Activated naive CD8-positive, alpha-beta T cell treated with anti-CD3 and anti-CD28 coated beads, Interleukin-2, amount 50 U/mL, for 24 hours (primary cell): ENCODE data around the gene UBL3.
A peak's percentile ranks its signal among the peaks of the same experiment; 100 is the strongest.

Source experiments
- ATAC-seq: fragments of 150-1000 bp; cut with Tn5 transposase; one replicate; pipeline ENCODE4 v1.10.0; 2021
- DNase-seq: peaks from one replicate; pipeline ENCODE4 v3.0.0; 2021
- H3K27ac Mint-ChIP-seq: one replicate; pipeline ENCODE4 v1.8.0; 2021; ENCODE audit warnings: mild to moderate bottlenecking, mixed read lengths
- H3K27me3 Mint-ChIP-seq: one replicate; pipeline ENCODE4 v1.8.0; 2021; ENCODE audit warnings: mixed read lengths
- H3K36me3 Mint-ChIP-seq: one replicate; pipeline ENCODE4 v1.8.0; 2021; ENCODE audit warnings: low read depth, mixed read lengths
- H3K4me1 Mint-ChIP-seq: one replicate; pipeline ENCODE4 v1.8.0; 2021; ENCODE audit warnings: mixed read lengths
- H3K4me3 Mint-ChIP-seq: one replicate; pipeline ENCODE4 v1.8.0; 2021; ENCODE audit warnings: mild to moderate bottlenecking, moderate library complexity, mixed read lengths
- H3K9me3 Mint-ChIP-seq: one replicate; pipeline ENCODE4 v1.8.0; 2021; ENCODE audit warnings: mixed read lengths

UBL3 gene

DNA sequence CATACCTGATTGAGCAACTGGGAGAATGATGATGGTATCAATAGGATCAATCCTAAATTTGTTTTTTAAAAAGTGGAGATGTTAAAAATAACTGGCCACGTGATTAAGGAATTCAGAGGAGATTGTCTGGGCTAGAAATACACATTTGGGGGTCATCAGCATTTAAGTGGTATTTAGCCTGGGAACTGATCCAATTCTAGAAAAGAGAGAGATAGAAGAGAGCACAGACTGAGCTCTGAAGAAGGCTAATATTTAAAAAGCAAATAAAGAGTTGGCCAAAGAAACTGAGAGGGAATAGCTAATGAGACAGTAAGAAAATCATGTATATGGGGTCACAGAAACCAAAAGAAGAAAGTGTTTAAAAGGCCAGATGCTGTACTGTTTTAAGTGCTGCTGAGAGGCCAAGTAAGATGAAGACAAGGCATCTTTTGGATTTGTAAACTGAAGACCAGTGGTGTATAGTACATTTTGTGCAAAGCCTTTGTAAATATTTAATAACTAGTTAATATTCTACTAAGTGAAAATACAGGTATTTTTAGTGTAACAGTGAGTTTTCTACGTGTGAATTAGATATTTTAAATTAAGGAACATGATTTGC, 40.2 kb downstream of the UBL3 start:
- H3K27ac Mint-ChIP-seq: no peak overlapping the region
- ATAC-seq (no peak), DNase-seq (no peak)
- no peaks in the 10 kb centered on the region for H3K9me3 Mint-ChIP-seq
- no peak overlapping the region for H3K4me3 Mint-ChIP-seq
- H3K4me1 Mint-ChIP-seq: peaks cover 49% of the 10 kb centered on the region
- H3K36me3 Mint-ChIP-seq: no peaks in the 10 kb centered on the region
- H3K27me3 Mint-ChIP-seq: no peaks in the 10 kb centered on the region

DNA sequence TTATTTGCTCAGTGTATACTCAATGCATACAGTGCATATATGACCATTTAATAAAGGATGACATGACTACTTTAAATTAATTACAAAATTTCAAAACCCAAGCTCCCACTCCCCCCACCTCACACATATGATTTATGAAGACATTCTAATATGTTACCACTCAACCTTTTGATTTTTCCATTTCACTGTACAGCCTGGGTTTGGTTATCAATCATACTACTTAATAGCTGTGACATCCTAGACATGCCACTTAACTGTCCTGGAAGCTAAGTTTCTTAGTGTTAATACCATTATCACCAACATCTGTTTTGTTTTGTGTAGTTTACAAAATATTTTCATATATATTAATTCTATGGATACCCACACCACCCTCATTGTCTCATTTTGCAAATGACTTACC, 42.2 kb downstream of the UBL3 start:
- no peak overlapping the region for H3K4me3 Mint-ChIP-seq
- ATAC-seq (peak; percentile 28), DNase-seq (no peak)
- H3K36me3 Mint-ChIP-seq: no peaks in the 10 kb centered on the region
- H3K27me3 Mint-ChIP-seq: no peaks in the 10 kb centered on the region
- peaks cover 46% of the 10 kb centered on the region for H3K4me1 Mint-ChIP-seq
- no peaks in the 10 kb centered on the region for H3K9me3 Mint-ChIP-seq
- no peak overlapping the region for H3K27ac Mint-ChIP-seq

- H3K4me1 Mint-ChIP-seq: peaks cover 37% of the 10 kb centered on the region
- no peaks in the 10 kb centered on the region for H3K9me3 Mint-ChIP-seq
- ATAC-seq (peak; percentile 57), DNase-seq (no peak)
- no peak overlapping the region for H3K4me3 Mint-ChIP-seq
- no peak overlapping the region for H3K27ac Mint-ChIP-seq
- no peaks in the 10 kb centered on the region for H3K36me3 Mint-ChIP-seq
- no peaks in the 10 kb centered on the region for H3K27me3 Mint-ChIP-seq
Measured at GRCh38 chr13:29805994-29806979, 44.1 kb downstream of the UBL3 start.

DNA sequence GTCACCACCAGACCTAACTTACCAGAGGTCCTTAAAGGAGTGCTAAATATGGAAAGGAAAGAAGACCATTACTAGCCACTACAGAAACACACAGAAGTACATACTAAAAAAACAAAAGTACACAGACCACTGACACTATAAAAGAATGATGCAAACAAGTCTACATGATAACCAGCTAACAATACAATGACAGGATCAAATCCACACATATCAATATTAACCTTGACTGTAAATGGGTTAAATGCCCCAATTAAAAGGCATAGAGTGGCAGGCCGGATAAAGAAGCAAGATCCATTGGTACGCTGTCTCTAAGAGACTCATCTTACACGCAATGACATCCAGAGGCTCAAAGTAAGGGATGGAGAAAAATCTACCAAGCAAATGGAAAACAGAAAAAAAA, 47.2 kb downstream of the UBL3 start:
- Mint-ChIP-seq H3K36me3 (no peaks in the 10 kb centered on the region), H3K4me3 (no peak overlapping the region), H3K4me1 (peaks cover 24% of the 10 kb centered on the region), H3K27me3 (no peaks in the 10 kb centered on the region), H3K9me3 (no peaks in the 10 kb centered on the region), H3K27ac (no peak overlapping the region)
- no peak for DNase-seq
- no peak for ATAC-seq

- DNase-seq: no peak
- no peak overlapping the region for H3K27ac Mint-ChIP-seq
Measured at GRCh38 chr13:29802621-29803020, 47.8 kb downstream of the UBL3 start.

DNA sequence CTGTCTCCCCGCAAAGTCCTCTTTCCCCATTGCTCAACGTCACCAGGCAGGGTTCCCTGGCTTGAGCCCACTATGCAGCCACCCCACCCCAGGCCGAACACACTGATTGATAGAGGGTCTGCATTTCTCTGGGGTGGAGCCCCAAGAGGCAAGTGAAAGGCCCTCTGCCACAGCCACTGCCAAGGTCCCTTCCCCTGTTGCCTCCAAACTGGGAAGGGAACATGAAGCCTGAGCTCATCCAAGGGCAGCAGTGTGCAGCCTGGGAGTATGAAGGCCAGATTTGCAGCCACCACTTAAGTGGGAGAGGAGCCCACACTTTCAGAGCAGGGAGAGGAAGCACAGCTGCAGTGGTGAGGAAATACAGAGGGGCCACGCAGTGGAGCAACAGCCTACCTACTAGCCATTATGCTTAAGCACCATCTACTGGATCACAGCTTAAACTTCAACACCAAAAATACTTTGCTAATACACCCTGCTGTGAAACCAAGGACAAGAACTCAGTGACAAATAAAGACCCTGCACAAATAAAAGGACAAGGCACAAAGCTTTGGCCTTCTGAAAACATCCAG, 48.6 kb downstream of the UBL3 start:
- H3K27ac Mint-ChIP-seq: no peak overlapping the region
- no peak for ATAC-seq

More at GRCh38 chr13:29802621-29803020, 47.8 kb downstream of the UBL3 start:
- Mint-ChIP-seq H3K27me3 (no peaks in the 10 kb centered on the region), H3K4me3 (no peak overlapping the region), H3K9me3 (no peaks in the 10 kb centered on the region), H3K4me1 (peaks cover 24% of the 10 kb centered on the region), H3K36me3 (no peaks in the 10 kb centered on the region)
- ATAC-seq: no peak

GRCh38 chr13:29801102-29801501, 49.3 kb downstream of the UBL3 start:
- H3K4me3 Mint-ChIP-seq: no peak overlapping the region
- H3K4me1 Mint-ChIP-seq: peaks cover 23% of the 10 kb centered on the region
- DNase-seq (no peak), ATAC-seq (no peak)
- no peak overlapping the region for H3K27ac Mint-ChIP-seq
- no peaks in the 10 kb centered on the region for H3K9me3 Mint-ChIP-seq
- H3K36me3 Mint-ChIP-seq: no peaks in the 10 kb centered on the region
- H3K27me3 Mint-ChIP-seq: no peaks in the 10 kb centered on the region

More for the DNA sequence above, 48.6 kb downstream of the UBL3 start:
- Mint-ChIP-seq H3K4me1 (peaks cover 26% of the 10 kb centered on the region), H3K4me3 (no peak overlapping the region), H3K36me3 (no peaks in the 10 kb centered on the region), H3K27me3 (no peaks in the 10 kb centered on the region), H3K9me3 (no peaks in the 10 kb centered on the region)
- no peak for DNase-seq

DNA sequence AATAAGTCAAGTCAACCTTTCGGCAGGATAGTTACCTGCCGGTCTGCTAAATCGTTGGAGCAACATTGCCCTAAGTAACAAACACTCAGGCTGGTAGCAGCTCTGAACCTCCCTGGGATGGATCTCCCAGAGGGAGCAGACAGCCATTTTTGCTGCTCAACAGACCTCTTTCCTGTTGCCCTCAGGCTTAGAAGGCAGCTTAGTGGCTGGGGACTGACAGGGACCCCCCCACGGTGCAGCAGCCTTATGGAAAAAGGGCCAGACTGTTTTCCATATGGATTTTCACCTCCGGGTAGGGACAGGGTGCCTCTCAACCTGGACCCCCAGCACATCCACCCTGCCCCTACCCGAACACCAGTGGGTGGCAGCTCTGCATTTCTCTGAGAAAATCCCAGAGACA, 49.7 kb downstream of the UBL3 start:
- H3K27me3 Mint-ChIP-seq: no peaks in the 10 kb centered on the region
- ATAC-seq: no peak

GRCh38 chr13:29799041-29799440, 51.4 kb downstream of the UBL3 start:
- no peak overlapping the region for H3K4me3 Mint-ChIP-seq
- H3K27ac Mint-ChIP-seq: no peak overlapping the region
- no peaks in the 10 kb centered on the region for H3K36me3 Mint-ChIP-seq
- DNase-seq: no peak
- H3K9me3 Mint-ChIP-seq: no peaks in the 10 kb centered on the region
- H3K4me1 Mint-ChIP-seq: peaks cover 25% of the 10 kb centered on the region
- no peaks in the 10 kb centered on the region for H3K27me3 Mint-ChIP-seq
- no peak for ATAC-seq

More for the DNA sequence above, 49.7 kb downstream of the UBL3 start:
- H3K36me3 Mint-ChIP-seq: no peaks in the 10 kb centered on the region
- no peaks in the 10 kb centered on the region for H3K9me3 Mint-ChIP-seq
- peaks cover 24% of the 10 kb centered on the region for H3K4me1 Mint-ChIP-seq
- H3K27ac Mint-ChIP-seq: no peak overlapping the region
- DNase-seq: no peak
- H3K4me3 Mint-ChIP-seq: no peak overlapping the region

- DNase-seq: no peak
- Mint-ChIP-seq H3K9me3 (no peaks in the 10 kb centered on the region), H3K4me1 (peaks cover 46% of the 10 kb centered on the region), H3K36me3 (no peaks in the 10 kb centered on the region), H3K27ac (no peak overlapping the region), H3K4me3 (no peak overlapping the region), H3K27me3 (no peaks in the 10 kb centered on the region)
- ATAC-seq: no peak
Measured at GRCh38 chr13:29791997-29792780, 58.2 kb downstream of the UBL3 start.

DNA sequence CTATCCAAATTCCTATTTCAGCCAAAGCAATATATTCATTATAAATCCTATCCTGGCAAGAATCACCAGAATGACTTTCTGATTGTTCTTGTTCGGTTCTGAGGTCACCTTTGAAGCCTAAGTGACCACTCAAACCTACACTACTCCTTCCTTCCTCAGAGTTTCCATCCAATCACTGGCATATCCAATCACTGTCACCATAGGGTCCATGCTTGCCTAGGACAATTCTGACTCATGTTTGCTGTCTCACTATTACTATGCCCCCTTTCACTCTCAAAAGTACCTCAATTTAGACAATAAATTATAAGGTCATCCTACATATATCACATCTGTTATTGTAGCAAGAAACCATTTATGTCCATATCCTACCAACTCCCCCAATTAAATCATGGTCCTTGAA, 58.9 kb downstream of the UBL3 start:
- Mint-ChIP-seq H3K27me3 (no peaks in the 10 kb centered on the region), H3K4me1 (peaks cover 41% of the 10 kb centered on the region), H3K36me3 (no peaks in the 10 kb centered on the region), H3K27ac (peak overlapping the region; percentile 57), H3K9me3 (no peaks in the 10 kb centered on the region), H3K4me3 (no peak overlapping the region)
- peak; percentile 99 for ATAC-seq
- DNase-seq: no peak

DNA sequence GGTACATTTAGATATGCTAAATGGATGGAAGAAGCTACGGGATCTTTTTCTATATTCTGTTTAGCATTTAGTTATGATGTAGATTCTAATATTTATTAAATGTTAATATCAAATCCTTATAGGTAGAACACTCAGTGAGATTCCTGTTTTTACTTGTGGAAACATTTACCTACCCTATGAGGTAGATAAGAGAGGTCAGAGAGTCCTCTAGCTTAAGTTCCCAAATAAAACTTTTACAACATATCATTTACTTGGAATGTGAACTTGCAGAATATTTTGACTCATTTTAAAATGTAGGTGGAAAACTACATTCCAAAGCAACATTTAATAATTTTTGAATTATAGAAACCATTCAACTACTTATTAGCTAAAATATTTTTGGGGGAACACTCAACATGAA, 63.7 kb downstream of the UBL3 start:
- no peak for ATAC-seq
- no peak overlapping the region for H3K27ac Mint-ChIP-seq
- H3K4me1 Mint-ChIP-seq: peaks cover 34% of the 10 kb centered on the region
- no peaks in the 10 kb centered on the region for H3K9me3 Mint-ChIP-seq
- no peaks in the 10 kb centered on the region for H3K27me3 Mint-ChIP-seq
- no peak for DNase-seq
- no peak overlapping the region for H3K4me3 Mint-ChIP-seq
- H3K36me3 Mint-ChIP-seq: no peaks in the 10 kb centered on the region

DNA sequence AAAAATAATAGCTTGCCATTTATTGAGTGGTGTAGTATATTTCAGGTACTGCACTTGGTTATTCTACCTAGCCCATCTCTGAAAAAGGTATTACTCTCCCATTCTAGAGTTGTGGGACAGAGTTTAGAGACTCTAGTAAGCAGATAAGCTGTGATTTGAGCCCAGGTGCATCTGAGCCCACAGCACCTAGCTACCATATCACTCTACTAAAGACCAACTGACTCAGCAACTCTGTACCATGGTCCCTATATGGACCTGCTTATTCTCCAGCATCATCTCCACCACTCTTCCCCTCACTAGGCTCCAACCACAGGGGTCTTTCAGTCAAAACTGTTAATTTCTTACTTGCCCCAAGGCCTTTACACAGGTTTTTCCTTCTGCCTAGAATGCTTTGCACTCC, 64.4 kb downstream of the UBL3 start:
- Mint-ChIP-seq H3K36me3 (no peaks in the 10 kb centered on the region), H3K4me1 (peaks cover 29% of the 10 kb centered on the region), H3K27ac (no peak overlapping the region), H3K27me3 (no peaks in the 10 kb centered on the region), H3K9me3 (no peaks in the 10 kb centered on the region), H3K4me3 (no peak overlapping the region)
- ATAC-seq: no peak
- no peak for DNase-seq

GRCh38 chr13:29782798-29783197, 67.6 kb downstream of the UBL3 start:
- H3K4me1 Mint-ChIP-seq: peaks cover 21% of the 10 kb centered on the region
- no peaks in the 10 kb centered on the region for H3K9me3 Mint-ChIP-seq
- no peaks in the 10 kb centered on the region for H3K36me3 Mint-ChIP-seq
- ATAC-seq (peak; percentile 92), DNase-seq (no peak)
- H3K27me3 Mint-ChIP-seq: no peaks in the 10 kb centered on the region
- H3K4me3 Mint-ChIP-seq: no peak overlapping the region
- H3K27ac Mint-ChIP-seq: no peak overlapping the region
